Measurements from ENCODE around the gene CASP12.

- TF ChIP-seq, protein P1, sequence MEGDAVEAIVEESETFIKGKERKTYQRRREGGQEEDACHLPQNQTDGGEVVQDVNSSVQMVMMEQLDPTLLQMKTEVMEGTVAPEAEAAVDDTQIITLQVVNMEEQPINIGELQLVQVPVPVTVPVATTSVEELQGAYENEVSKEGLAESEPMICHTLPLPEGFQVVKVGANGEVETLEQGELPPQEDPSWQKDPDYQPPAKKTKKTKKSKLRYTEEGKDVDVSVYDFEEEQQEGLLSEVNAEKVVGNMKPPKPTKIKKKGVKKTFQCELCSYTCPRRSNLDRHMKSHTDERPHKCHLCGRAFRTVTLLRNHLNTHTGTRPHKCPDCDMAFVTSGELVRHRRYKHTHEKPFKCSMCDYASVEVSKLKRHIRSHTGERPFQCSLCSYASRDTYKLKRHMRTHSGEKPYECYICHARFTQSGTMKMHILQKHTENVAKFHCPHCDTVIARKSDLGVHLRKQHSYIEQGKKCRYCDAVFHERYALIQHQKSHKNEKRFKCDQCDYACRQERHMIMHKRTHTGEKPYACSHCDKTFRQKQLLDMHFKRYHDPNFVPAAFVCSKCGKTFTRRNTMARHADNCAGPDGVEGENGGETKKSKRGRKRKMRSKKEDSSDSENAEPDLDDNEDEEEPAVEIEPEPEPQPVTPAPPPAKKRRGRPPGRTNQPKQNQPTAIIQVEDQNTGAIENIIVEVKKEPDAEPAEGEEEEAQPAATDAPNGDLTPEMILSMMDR (optimal IDR thresholded peaks at IDR 0.05 in 1 of 3, IDR thresholded peaks at IDR 0.05 in 1 of 3, conservative IDR thresholded peaks at IDR 0.05 in 1 of 3; ENCODE audit: extremely low read depth in 1 of 3, insufficient read depth in 2 of 3, low read length in 3 of 3) = no peak
- TF ChIP-seq EZH2 (IDR thresholded peaks at IDR 0.05; ENCODE audit: low read length) = no peak
Observed at GRCh38 chr11:104836691-104837090, 61.6 kb downstream of the CASP12 start.

Data from keratinocyte (primary cell).